Endothelial cell (in vitro differentiated cells): ENCODE results near the gene PARD3. TPM values are rescaled to one million over a fixed set of nuclear protein-coding genes. Genes with fewer than 3 reads are reported as not detected.
"Not testable (repeated sequence)": the region's sequence is repeated elsewhere in the genome, so short reads cannot be mapped to it uniquely, and the experiment has no call there.

Experiments used
- DNase-seq: peaks from one replicate; pipeline ENCODE4 v3.0.0; 2021; ENCODE audit warnings: low spot score
- H3K27ac Mint-ChIP-seq: one replicate; pipeline ENCODE4 v1.8.0; 2021; ENCODE audit warnings: mixed read lengths, inconsistent platforms; ENCODE audit not compliant: unreplicated experiment
- H3K27me3 Mint-ChIP-seq: one replicate; pipeline ENCODE4 v1.8.0; 2021; ENCODE audit warnings: mild to moderate bottlenecking, moderate library complexity, mixed read lengths, inconsistent platforms; ENCODE audit not compliant: unreplicated experiment
- H3K36me3 Mint-ChIP-seq: one replicate; pipeline ENCODE4 v1.8.0; 2021; ENCODE audit warnings: mild to moderate bottlenecking, low read depth, mixed read lengths, inconsistent platforms; ENCODE audit not compliant: unreplicated experiment
- H3K4me1 Mint-ChIP-seq: one replicate; pipeline ENCODE4 v1.8.0; 2021; ENCODE audit warnings: mild to moderate bottlenecking, mixed read lengths, inconsistent platforms; ENCODE audit not compliant: unreplicated experiment
- H3K4me3 Mint-ChIP-seq: one replicate; pipeline ENCODE4 v1.8.0; 2021; ENCODE audit warnings: mild to moderate bottlenecking, mixed read lengths, inconsistent platforms; ENCODE audit not compliant: unreplicated experiment
- H3K9me3 Mint-ChIP-seq: one replicate; pipeline ENCODE4 v1.8.0; 2021; ENCODE audit warnings: mixed read lengths, inconsistent platforms; ENCODE audit not compliant: unreplicated experiment
- CTCF ChIP-seq: fragments of 200-600 bp; sonication (generic); IDR thresholded peaks from one replicate; pipeline ENCODE4 v1.5.0; 2021; ENCODE audit warnings: antibody characterized with exemption; ENCODE audit not compliant: unreplicated experiment
- total RNA-seq: library from RNA; stranded (reverse); fragmentation: NEBNext Ultra II Directional; extraction: Animal tissue kit (Norgen Biotek cat#: 25700); gene quantifications from one replicate; pipeline ENCODE4 v1.2.1, GENCODE V29; 2021; ENCODE audit not compliant: unreplicated experiment

PARD3 gene
- total RNA-seq, 1 donor from 2014 or later: 35.2 TPM

- Mint-ChIP-seq H3K36me3 (no peaks in the 10 kb centered on the region), H3K4me3 (no peak overlapping the region), H3K9me3 (no peaks in the 10 kb centered on the region), H3K4me1 (peaks cover 19% of the 10 kb centered on the region), H3K27ac (no peak overlapping the region), H3K27me3 (no peaks in the 10 kb centered on the region)
- DNase-seq: no peak
- TF ChIP-seq CTCF: no peak
Observed at GRCh38 chr10:34430685-34431084, 384.4 kb downstream of the PARD3 start.

DNA sequence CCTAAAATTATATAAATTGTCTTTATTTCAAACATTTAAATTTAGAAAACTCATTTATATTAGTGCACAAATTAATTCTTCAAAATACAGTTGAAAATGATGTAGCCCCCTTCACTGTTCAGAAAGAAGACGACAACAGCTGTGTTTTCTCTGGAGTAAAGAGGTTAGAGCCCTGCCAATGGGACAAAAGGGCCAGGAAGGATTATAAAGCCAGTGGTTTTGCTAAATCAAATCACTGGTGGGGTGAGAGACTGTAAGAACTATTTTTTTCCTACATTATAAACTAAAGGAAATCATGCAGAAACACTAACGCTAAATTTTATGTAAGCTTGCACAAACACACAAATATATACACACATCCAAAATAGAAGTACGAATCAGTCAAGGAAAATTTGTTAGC is 386.6 kb downstream of the PARD3 start:
- Mint-ChIP-seq H3K27ac (no peak overlapping the region), H3K4me1 (peaks cover 19% of the 10 kb centered on the region)

DNA sequence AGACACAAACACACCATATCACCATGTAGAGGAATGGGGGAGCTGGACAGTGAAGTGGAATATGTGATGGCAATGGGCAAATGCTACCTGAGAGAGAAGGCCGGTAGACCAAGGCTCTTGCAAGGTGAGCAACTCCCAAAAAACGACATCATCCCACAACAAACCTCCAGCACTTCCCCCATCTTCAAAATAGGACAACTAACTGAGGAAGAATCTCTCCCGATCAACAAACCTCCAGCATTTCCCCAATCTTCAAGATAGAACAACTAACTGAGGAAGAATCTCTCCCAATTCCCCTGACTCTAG is 387.2 kb downstream of the PARD3 start:
- TF ChIP-seq CTCF: no peak
- H3K9me3 Mint-ChIP-seq: no peaks in the 10 kb centered on the region
- H3K27me3 Mint-ChIP-seq: no peaks in the 10 kb centered on the region
- H3K4me1 Mint-ChIP-seq: peaks cover 19% of the 10 kb centered on the region
- no peak overlapping the region for H3K4me3 Mint-ChIP-seq
- no peak overlapping the region for H3K27ac Mint-ChIP-seq
- DNase-seq: no peak
- H3K36me3 Mint-ChIP-seq: no peaks in the 10 kb centered on the region

More for the DNA sequence above, 386.6 kb downstream of the PARD3 start:
- H3K4me3 Mint-ChIP-seq: no peak overlapping the region
- DNase-seq: no peak
- H3K36me3 Mint-ChIP-seq: no peaks in the 10 kb centered on the region
- TF ChIP-seq CTCF: no peak
- H3K27me3 Mint-ChIP-seq: no peaks in the 10 kb centered on the region
- no peaks in the 10 kb centered on the region for H3K9me3 Mint-ChIP-seq

- not testable (repeated sequence) for H3K27me3 Mint-ChIP-seq, DNase-seq, H3K9me3 Mint-ChIP-seq, H3K36me3 Mint-ChIP-seq, H3K27ac Mint-ChIP-seq, H3K4me3 Mint-ChIP-seq
- H3K4me1 Mint-ChIP-seq: peaks cover 19% of the 10 kb centered on the region
Observed at GRCh38 chr10:34427158-34427910, 387.8 kb downstream of the PARD3 start.

DNA sequence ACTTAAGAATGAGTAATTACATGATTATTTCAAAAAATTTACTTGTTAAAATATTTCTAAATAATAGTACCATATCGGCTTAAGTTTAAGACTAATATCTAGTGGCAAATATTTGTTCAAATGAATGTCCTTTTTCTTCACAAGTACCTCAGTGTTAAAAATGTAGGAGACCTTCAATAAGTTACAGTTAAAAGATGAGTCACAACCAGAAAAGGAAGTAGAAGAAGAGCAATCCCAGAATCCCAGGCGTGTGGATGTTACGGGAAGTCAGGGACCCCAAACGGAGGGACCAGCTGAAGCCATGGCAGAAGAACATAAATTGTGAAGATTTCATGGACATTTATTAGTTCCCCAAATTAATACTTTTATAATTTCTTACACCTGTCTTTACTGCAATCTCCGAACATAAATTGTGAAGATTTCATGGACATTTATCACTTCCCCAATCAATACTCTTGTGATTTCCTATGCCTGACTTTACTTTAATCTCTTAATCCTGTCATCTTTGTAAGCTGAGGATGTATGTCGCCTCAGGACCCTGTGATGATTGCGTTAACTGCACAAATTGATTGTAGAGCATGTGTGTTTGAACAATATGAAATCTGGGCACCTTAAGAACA is 388.4 kb downstream of the PARD3 start:
- H3K27ac Mint-ChIP-seq, H3K36me3 Mint-ChIP-seq, DNase-seq, H3K27me3 Mint-ChIP-seq, H3K9me3 Mint-ChIP-seq, H3K4me3 Mint-ChIP-seq: not testable (repeated sequence)
- H3K4me1 Mint-ChIP-seq: peaks cover 19% of the 10 kb centered on the region

DNA sequence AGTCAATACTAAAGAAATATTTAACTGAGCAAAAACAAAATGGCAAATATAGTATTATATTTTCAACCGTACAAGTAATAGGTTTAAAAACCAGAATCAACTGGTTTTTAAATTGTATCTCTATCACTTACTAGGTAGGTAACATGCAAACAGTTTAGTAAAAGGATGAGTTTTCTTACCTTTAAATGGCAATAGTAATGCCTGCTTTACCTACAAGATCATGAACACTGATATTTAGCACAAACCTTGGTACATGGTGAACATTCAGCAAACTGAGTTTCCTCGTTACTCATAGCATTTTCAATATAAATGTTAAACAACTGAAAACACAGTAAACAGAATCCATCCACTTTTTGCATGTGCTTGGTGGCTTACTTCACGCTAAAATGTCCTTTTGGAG is 389.1 kb downstream of the PARD3 start:
- Mint-ChIP-seq H3K9me3 (no peaks in the 10 kb centered on the region), H3K4me1 (peaks cover 18% of the 10 kb centered on the region), H3K27ac (no peak overlapping the region), H3K4me3 (no peak overlapping the region), H3K27me3 (no peaks in the 10 kb centered on the region), H3K36me3 (no peaks in the 10 kb centered on the region)
- DNase-seq: no peak
- TF ChIP-seq CTCF: no peak
